Measurements from ENCODE around the gene C1orf159.

Gene C1orf159

DNA sequence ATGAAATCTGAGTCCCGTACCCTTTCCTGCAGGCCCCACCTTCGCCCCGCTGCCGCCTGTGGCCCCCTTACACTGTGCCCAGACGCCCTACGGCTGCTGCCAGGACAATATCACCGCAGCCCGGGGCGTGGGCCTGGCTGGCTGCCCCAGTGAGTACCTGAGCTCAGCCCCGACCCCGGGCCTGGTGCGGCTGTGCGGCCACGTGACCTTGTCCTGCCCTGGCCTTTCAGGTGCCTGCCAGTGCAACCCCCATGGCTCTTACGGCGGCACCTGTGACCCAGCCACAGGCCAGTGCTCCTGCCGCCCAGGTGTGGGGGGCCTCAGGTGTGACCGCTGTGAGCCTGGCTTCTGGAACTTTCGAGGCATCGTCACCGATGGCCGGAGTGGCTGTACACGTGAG lies 70.8 kb downstream of the C1orf159 start:
- no peak for TF ChIP-seq REST (IDR thresholded peaks at IDR 0.05; ENCODE audit: low read depth)
- TF ChIP-seq ZBTB7A (IDR thresholded peaks at IDR 0.05; ENCODE audit: low read depth), result no peak
- no peak for TF ChIP-seq USF1 (IDR thresholded peaks at IDR 0.05)
- no peak for TF ChIP-seq EGR1 (IDR thresholded peaks at IDR 0.05)
- no peak for TF ChIP-seq MAX (IDR thresholded peaks at IDR 0.05)
- TF ChIP-seq TAF1 (IDR thresholded peaks at IDR 0.05; ENCODE audit: low read depth), result no peak
- TF ChIP-seq CEBPB (IDR thresholded peaks at IDR 0.05), result no peak
- no peak for TF ChIP-seq CREB1 (IDR thresholded peaks at IDR 0.05; ENCODE audit: low read depth)
- no peak for TF ChIP-seq YY1 (IDR thresholded peaks at IDR 0.05; ENCODE audit: low read depth)
- no peak for TF ChIP-seq RAD21 (IDR thresholded peaks at IDR 0.05; ENCODE audit: low read depth)

- TF ChIP-seq TAF1 (IDR thresholded peaks at IDR 0.05; ENCODE audit: low read depth) (no peak), FOXM1 (IDR thresholded peaks at IDR 0.05; ENCODE audit: borderline replicate concordance, low read depth) (no peak), NFIC (IDR thresholded peaks at IDR 0.05) (no peak), USF1 (IDR thresholded peaks at IDR 0.05) (no peak), CREB1 (IDR thresholded peaks at IDR 0.05; ENCODE audit: low read depth) (no peak), EGR1 (IDR thresholded peaks at IDR 0.05) (no peak), TEAD4 (IDR thresholded peaks at IDR 0.05) (no peak)
Measured at GRCh38 chr1:1044455-1045078, 71.3 kb downstream of the C1orf159 start.

DNA sequence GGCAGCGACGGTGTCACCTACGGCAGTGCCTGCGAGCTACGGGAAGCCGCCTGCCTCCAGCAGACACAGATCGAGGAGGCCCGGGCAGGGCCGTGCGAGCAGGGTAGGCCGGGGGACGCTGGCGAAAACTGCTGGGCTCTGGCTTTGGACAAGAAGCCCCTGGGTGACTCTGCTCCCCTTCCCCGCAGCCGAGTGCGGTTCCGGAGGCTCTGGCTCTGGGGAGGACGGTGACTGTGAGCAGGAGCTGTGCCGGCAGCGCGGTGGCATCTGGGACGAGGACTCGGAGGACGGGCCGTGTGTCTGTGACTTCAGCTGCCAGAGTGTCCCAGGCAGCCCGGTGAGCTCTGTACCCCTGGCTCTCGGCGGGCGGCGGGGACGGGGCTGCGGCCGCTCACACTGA lies 72.0 kb downstream of the C1orf159 start:
- no peak for TF ChIP-seq REST (IDR thresholded peaks at IDR 0.05; ENCODE audit: low read depth)
- no peak for TF ChIP-seq EP300 (IDR thresholded peaks at IDR 0.05; ENCODE audit: borderline replicate concordance)
- no peak for TF ChIP-seq RAD21 (IDR thresholded peaks at IDR 0.05; ENCODE audit: low read depth)
- TF ChIP-seq EGR1 (IDR thresholded peaks at IDR 0.05), result no peak
- TF ChIP-seq TAF1 (IDR thresholded peaks at IDR 0.05; ENCODE audit: low read depth), result no peak
- no peak for TF ChIP-seq FOXM1 (IDR thresholded peaks at IDR 0.05; ENCODE audit: borderline replicate concordance, low read depth)
- TF ChIP-seq TEAD4 (IDR thresholded peaks at IDR 0.05), result no peak
- TF ChIP-seq YY1 (IDR thresholded peaks at IDR 0.05; ENCODE audit: low read depth), result no peak

DNA sequence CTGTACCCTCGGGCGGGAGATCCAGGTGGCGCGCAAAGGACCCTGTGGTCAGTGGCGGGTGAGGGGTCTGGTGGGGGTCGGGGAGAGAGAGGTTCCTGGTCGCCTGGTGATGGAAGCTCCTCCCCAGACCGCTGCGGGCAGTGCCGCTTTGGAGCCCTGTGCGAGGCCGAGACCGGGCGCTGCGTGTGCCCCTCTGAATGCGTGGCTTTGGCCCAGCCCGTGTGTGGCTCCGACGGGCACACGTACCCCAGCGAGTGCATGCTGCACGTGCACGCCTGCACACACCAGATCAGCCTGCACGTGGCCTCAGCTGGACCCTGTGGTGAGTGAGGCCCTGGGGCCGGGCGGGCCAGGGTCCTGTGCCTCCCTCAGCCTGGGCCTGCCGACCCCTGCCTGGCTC lies 72.5 kb downstream of the C1orf159 start:
- TF ChIP-seq EP300 (IDR thresholded peaks at IDR 0.05; ENCODE audit: borderline replicate concordance), result no peak
- no peak for TF ChIP-seq CEBPB (IDR thresholded peaks at IDR 0.05)
- TF ChIP-seq TEAD4 (IDR thresholded peaks at IDR 0.05), result no peak
- TF ChIP-seq RAD21 (IDR thresholded peaks at IDR 0.05; ENCODE audit: low read depth), result no peak
- TF ChIP-seq EGR1 (IDR thresholded peaks at IDR 0.05), result no peak
- no peak for TF ChIP-seq USF1 (IDR thresholded peaks at IDR 0.05)
- no peak for TF ChIP-seq NFIC (IDR thresholded peaks at IDR 0.05)
- TF ChIP-seq FOXM1 (IDR thresholded peaks at IDR 0.05; ENCODE audit: borderline replicate concordance, low read depth), result no peak
- no peak for TF ChIP-seq MAX (IDR thresholded peaks at IDR 0.05)
- TF ChIP-seq CREB1 (IDR thresholded peaks at IDR 0.05; ENCODE audit: low read depth), result no peak
- no peak for TF ChIP-seq ZBTB7A (IDR thresholded peaks at IDR 0.05; ENCODE audit: low read depth)
- no peak for TF ChIP-seq TAF1 (IDR thresholded peaks at IDR 0.05; ENCODE audit: low read depth)

GRCh38 chr1:1042835-1043234 lies 73.1 kb downstream of the C1orf159 start:
- no peak for TF ChIP-seq EGR1 (IDR thresholded peaks at IDR 0.05)
- no peak for TF ChIP-seq NFIC (IDR thresholded peaks at IDR 0.05)
- TF ChIP-seq MAX (IDR thresholded peaks at IDR 0.05), result no peak
- TF ChIP-seq EP300 (IDR thresholded peaks at IDR 0.05; ENCODE audit: borderline replicate concordance), result no peak
- TF ChIP-seq USF1 (IDR thresholded peaks at IDR 0.05), result no peak
- TF ChIP-seq CEBPB (IDR thresholded peaks at IDR 0.05), result no peak
- no peak for TF ChIP-seq YY1 (IDR thresholded peaks at IDR 0.05; ENCODE audit: low read depth)
- no peak for TF ChIP-seq RAD21 (IDR thresholded peaks at IDR 0.05; ENCODE audit: low read depth)
- no peak for TF ChIP-seq TAF1 (IDR thresholded peaks at IDR 0.05; ENCODE audit: low read depth)
- no peak for TF ChIP-seq REST (IDR thresholded peaks at IDR 0.05; ENCODE audit: low read depth)
- TF ChIP-seq ZBTB7A (IDR thresholded peaks at IDR 0.05; ENCODE audit: low read depth), result no peak
- TF ChIP-seq TEAD4 (IDR thresholded peaks at IDR 0.05), result no peak
- no peak for TF ChIP-seq CREB1 (IDR thresholded peaks at IDR 0.05; ENCODE audit: low read depth)
- TF ChIP-seq FOXM1 (IDR thresholded peaks at IDR 0.05; ENCODE audit: borderline replicate concordance, low read depth), result no peak
- no peak for TF ChIP-seq TCF12 (IDR thresholded peaks at IDR 0.05; ENCODE audit: low read depth)

Measured in Ishikawa (cell line).